DMS153 (cell line): ENCODE measurements around the gene HNRNPH3.
"Not testable (repeated sequence)": the region's sequence is repeated elsewhere in the genome, so short reads cannot be mapped to it uniquely, and the experiment has no call there.

Experiments
- DNase-seq: peaks from one replicate; lab custom pipeline; 2025; lab: John Stamatoyannopoulos, UW

The HNRNPH3 gene, protein sequence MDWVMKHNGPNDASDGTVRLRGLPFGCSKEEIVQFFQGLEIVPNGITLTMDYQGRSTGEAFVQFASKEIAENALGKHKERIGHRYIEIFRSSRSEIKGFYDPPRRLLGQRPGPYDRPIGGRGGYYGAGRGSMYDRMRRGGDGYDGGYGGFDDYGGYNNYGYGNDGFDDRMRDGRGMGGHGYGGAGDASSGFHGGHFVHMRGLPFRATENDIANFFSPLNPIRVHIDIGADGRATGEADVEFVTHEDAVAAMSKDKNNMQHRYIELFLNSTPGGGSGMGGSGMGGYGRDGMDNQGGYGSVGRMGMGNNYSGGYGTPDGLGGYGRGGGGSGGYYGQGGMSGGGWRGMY

DNA sequence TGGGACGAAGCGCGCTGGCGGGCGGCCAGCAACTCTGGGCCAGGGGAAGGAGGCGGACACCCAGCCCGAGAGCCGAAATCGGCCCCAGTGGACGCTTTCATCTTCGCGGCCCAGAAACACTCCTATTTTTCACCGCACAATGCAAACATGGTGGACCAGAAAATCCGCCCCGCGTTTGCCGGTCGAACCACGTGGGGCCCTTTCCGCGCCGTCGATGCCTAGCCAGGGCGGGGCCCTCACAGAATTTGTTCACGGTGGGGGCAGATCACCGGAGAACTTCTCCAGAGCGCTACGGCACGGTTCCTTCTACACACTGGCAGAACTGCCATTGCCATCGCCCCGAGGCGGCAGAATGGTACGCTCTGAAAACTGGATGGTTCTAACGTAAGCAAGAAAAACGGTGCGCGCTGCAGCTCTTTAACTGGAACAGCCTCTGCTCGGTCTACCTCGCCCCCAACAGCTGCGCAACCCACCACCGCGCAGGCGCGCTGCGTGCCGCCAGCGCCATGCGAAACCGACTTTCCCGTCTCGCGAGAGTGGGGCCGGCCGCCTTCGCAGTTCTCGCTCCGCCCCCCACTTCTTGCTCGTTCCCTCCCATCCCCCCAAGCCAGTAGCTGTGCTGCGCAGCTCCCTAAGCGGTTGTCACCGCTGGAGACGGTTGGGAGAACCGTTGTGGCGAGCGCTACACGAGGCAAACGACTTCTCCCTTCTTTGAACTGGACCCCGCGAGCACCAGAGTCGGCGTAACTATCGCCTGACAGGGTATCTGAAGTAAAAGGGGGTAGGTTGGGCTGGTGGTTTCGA, at the start of gene HNRNPH3:
HNRNPH3 (plus strand) TSS at position 610 of the 804 bp plus-strand sequence. CDS start 5,158 bp downstream, outside the sequence.
- peak; percentile 97 for DNase-seq

DNA sequence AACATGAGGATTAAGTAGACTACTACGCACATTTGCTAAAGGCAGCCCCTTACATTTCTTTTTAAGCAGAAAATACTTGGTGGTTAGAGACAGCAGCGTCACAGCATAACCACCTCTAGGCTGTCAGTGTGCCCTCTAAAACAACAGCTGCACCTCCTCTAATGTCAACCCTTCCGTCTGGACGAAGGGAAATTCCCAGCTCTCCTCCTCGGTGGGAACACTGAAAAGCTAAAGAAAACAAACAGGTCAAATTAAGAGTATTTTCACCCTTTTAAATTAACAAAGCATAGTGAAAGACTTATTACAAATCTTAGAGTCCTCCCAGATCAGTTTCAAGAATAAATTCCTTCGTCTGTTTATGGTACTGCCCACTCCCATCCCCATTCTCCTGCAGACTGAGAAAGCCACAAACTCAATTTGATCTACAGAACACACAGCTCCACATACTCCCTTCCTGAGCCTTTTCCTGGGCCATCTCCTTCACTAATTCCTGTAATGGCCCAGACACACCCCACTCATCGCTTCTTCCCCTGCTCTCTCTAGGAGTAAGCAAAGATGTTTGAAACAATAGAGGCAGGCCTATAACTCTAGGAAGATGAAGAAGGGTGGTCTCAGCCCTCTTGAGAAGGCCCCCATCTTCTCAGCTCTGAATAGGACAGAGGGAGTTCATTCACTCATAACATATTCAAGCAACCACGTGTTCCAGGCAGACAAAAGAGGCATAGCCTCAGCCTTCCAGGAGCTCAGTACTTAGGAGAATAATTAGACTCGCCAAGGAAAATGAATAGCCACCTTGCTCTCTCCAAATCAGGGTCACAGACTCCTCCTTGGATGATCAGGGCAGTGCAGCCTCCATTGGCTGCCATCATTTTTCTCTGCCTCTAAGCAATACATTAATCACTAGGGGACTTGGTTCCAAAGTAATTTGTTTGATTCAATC, 47.5 kb upstream of the HNRNPH3 start:
- no peak for DNase-seq

DNA sequence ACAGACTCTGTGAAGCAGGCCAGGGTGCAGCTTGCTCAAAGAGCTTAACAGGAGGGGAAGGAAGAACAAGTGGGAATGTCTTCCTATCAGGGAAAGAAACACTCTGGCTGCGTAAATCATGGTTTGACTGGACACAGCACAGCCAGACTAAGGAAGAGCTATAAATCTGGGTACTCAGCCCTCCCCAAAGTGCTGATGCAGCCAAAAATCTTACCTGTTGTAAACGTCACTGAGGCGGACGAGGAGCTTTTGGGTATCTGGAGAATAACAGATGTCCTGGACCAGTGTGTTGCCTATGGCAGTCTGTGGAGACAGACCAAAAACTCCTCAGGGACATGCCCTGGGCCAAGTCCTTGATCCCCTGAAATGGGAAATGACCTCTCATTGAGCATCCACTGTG, 43.1 kb upstream of the HNRNPH3 start:
- no peak for DNase-seq

DNA sequence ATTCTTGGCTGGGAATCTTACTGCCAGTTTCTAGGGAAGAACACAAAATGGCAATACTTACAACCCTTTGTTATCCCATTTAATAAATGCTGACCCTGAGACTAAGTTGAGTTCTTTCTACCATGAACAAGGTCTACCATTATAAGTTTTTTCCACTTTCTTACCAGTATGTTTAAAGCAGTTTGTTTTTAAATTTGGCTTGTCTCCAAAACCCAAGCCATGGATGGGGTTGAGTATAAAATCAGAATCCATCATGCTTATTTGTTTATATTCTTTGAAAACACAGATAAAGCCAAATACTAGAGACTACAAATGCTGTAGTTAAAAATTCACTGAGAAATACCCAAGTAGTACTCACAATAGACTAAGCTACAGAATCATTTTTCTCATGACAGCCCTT, 41.1 kb upstream of the HNRNPH3 start:
- no peak for DNase-seq

DNA sequence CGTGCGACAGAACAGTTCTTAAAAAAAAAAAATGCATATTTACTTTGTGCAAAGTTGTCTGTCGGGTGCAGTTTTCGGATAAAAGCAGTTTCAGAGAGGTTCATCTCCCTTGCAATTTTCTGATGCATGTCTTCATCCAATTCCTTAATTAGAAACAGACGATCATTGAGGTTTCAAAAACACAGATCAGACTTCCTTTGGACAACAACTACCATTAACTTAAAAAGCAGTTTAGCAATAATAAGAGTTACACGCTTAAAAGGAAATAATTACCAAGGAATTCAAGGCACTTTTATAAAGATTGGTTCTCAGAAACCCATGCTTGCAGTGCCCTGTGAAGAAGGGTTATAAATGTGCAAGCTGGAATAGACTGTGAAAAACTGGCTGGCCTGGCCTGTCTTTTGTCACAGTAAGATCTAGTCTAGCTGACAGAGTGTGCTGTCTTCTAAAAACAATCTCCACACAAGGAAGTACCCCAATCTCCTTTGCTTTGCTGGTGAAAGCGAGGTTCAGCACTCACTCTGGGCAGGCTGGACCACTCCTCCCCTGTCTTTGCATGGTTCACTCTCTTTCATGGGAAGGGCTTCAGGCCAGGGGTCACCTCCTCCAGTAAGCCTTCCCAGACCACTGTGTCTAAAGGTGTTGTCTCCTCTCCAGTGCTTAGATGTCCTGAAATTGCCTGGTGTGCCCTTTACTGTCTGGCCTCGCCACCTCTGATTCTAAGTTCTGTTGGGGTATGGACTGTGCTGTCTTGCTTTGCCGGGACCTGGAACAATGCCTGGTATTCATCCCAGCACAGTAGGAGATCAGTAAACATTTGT, 34.8 kb upstream of the HNRNPH3 start:
- no peak for DNase-seq

DNA sequence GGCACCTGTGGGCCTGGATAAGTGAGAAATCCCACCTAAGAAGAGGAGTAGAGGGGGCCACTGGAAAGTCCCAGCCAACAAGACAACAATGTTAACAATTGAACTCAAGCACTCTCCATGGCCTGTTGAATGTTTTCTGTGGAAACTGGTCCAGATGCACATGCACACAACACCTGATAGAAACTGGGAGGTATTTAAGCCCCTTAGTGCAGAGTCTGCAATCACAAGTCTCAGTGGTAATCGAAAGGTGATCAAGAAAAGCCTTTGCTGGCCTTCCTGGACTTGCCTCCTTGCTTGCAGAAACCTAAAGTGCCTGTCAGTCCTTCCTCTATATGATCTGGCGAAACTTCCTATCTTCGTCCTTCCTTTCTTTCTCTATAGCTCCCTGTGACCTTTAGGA, 30.6 kb upstream of the HNRNPH3 start:
- DNase-seq, result no peak

DNA sequence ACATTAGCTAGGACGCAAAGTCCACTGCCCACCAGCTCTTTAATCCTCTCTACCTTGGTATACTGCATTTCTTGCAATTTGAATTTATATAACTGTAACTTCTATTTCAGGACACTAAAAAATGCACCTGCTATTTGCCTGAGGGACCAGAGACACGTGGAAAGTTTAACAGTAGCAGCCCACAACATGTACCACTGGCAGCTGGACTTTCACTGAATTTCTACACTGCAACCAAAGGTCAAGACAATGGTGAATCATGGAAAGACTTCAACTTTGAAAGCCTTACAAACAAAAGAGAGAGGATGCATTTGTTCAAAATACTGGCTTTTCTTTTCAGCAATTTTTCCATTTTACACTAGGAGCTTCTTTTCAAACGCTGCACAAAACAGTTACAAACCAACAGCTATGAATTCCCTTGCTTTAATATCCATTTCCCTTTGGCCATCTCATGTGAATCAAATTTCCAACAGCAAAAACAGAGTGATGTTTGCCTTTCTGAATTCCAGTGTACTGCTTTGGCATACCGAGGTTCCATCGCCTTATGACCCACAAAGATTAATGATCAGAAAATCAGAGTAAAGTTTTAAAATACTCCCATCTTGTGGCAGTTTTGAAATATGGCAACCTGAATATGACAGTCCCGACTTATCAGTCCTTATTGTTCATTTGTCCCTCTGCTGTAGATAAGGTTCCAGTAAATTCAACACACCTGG, 29.9 kb upstream of the HNRNPH3 start:
- peak; percentile 19 for DNase-seq

DNA sequence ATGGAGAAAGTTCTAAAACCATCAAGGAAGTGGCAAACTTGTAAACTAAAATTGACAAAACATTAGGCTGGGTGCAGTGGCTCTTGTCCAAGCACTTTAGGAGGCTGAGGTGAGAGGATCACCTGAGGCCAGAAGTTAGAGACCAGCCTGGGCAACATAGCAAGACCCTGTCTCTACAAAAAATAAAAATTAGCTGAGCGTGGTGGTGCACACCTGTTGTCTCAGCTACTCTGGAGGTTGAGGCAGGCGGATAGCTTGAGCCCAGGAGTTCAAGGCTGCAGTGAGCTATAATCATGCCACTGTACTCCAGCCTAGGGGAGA, 29.4 kb upstream of the HNRNPH3 start:
- DNase-seq, result no peak

DNA sequence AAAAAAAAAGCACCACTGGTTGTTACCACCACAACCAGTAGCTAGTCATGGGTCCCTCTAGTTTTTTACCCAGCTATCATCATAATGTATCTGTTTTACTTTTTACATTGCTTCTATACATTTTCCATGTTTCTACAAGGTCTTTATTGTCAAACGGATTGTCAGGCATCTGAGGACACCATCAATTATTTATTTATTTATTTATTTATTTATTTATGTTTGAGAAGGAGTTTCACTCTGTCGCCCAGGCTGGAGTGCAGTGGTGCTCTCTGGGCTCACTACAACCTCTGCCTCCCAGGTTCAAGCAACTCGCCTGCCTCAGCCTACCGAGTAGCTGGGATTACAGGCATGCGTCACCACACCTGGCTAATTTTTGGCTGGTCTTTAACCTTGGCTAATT, 29.0 kb upstream of the HNRNPH3 start:
- no peak for DNase-seq

DNA sequence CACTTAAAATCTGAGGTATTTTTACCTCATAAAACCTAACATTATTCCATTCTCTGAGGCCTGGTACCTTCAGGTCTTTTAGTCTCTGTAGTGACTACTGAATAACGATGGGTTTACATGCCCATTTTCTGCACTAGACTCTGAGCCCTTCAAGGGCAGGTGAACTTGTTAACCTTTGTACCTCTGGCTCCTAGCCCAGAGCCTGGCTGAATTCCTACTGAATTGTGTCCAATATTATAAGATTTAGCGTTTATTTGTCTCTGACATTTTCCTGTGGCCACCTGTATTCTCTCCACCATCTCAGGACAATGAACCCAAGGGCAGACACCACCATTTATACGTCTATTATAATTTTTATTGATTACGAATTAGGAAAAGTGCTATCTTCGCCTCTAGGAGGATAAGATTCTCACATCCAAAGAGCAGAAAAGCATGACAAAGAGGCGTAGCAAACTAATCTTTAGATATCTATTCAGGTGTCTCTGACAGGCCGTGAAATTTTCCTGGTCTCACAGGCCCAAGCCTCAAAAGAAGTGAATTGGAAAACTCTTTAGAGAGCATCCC, 27.9 kb upstream of the HNRNPH3 start:
- DNase-seq, result no peak

DNA sequence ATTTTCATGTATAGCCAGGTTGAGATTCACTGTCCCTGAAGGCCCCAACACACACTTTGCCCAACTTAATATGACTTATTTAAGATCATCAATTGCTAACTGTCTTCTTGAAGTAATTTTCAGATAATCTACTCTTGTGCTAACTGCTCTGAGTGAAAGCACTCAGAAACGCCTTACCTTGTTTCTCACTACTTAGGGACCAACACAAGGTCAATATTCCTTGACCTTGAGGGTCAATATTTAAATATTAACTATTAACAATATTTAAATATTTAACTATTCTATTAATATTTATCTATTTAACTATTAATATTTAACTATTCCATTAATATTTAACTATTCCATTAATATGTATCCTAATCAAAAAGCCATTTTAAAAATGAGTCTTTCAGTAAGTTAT, 26.0 kb upstream of the HNRNPH3 start:
- no peak for DNase-seq

DNA sequence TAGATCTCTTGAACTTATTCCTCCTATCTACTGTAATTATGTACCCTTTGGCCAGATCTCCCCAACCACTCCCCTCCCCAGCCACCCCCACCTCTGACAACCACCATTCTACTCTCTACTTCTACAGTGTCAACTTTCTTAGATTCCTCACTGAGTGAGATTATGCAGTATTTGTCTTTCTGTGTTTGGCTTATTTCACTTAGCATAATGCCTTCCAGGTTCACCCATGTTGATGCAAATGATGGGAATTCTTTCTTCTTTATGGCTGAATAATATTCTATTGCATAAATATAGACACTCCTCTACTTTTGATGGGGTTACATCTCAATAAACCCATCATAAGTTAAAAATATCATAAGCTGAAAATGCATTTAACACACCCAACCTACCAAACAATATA, 21.3 kb upstream of the HNRNPH3 start:
- no peak for DNase-seq

DNA sequence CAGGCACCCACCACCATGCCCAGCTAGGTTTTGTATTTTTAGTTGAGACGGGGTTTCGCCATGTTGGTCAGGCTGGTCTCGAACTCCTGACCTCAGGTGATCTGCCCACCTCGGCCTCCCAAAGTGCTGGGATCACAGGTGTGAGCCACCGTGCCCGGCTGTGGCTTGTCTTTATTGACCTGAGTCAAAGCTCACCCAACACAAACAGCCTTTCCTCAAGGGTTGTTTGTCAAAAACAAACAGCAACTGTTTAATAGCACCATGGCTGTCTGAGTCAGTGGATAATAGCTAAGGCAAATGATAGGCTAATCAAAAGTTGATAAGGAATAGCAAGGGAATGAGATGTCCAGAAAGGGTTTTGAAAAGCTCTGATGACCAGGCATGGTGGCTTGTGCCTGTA, 16.9 kb upstream of the HNRNPH3 start:
- not testable (repeated sequence) for DNase-seq

DNA sequence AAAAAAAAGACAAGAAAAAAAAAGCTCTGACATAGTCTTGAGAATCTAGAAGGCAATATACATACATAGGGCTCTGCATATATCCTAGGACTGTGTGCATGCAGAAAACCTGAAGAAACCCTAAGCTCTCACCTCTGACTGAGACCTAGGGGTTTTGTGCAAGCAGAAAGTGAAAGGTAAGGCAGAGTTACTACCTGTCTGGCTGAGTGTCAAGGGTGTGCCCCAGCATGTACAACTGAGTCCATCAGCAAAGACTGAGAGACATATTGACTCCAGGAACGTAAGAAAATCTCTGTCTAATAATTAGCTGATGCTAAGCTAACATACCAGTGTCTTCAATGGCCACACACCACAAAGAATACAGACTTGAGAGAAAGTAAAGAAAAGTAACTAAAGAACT, 16.3 kb upstream of the HNRNPH3 start:
- DNase-seq, result no peak

DNA sequence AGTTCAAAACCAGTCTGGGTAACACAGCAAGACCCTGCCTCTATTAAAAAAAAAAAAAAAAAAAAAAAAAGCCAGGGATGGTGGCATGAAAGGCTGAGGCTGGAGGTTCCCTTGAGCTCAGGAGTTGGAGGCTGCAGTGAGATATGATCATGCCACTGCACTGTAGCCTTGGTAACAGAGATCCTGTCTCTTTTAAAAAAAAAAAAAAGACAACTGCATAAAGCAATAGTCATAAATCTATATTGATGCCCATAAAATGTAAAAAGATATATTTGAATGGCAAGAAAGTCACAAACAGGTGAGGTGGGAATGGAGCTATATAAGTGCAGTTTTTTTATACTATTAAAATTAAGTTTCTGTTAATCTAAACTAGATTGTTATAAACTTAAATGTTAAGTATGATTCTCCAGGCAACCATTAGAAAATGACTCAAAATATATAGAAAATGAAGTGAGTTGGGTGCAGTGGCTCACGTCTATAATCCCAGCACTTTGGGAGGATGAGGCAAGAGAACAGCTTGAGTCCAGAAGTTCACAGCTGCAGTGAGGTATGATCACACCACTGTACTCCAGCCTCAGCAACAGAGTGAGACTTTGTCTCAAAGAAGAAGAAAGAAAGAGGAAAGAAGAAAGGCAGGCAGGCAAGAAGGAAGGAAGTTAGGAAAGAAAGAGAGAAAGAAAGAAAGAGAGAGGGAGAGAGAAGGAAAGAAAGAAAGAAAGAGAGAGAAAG, 13.4 kb upstream of the HNRNPH3 start:
- DNase-seq, result no peak

DNA sequence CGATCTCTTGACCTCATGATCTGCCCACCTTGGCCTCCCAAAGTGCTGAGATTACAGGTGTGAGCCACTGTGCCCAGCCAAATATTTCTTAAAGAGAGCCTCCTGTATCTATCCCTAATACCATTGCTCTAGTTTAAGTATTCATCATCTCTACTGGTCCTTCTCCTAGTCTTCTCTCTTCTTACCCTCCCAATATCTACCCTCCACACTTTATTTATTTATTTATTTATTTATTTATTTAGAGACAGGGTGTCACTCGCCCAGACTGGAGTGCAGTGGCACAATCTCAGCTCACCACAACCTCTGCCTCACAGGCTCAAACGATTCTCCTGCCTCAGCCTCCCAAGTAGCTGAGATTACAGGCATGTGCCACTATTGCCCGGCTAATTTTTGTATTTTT, 7.5 kb upstream of the HNRNPH3 start:
- DNase-seq, result not testable (repeated sequence)

DNA sequence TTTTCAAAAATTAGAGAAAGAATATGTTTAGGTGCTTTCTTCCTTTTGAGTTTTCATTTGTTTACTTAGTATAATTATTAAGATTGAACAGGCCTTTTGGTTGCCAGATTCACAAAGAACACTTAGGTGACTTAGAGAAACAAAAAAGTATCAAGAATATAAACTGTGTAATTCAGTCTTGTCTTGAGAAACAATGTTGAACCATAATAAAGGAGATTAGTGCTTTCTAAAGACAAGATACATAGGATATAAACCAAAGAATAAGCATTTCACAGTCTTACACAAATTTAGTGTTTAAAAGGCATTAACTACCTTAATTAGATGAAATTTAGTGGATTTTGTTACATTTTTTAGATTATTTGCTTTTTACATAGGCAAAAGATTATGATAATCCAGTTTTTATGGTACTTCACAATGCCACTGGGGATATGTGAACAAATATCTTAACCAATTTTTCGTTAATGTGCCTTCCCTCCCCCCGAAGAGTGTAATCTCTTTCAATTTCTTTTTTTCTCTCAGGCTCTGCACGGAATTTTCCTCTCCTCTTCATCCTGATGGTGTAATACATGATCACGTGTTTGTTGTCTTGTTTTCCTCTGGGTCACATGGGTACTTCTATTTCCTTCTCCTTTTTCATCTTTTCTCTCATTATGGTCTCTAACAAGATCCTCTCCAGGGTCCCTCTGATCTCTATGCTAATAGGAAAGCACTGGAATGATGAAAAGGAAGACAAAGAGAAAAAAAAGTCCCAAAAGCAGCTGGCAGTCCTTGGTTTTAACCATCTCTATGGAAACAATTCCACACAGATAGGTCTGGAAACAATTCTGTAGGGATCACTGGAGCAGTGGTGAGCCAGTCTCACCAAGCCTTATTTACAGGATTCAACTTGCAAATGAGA, 3.7 kb upstream of the HNRNPH3 start:
- DNase-seq, result peak; percentile 51

DNA sequence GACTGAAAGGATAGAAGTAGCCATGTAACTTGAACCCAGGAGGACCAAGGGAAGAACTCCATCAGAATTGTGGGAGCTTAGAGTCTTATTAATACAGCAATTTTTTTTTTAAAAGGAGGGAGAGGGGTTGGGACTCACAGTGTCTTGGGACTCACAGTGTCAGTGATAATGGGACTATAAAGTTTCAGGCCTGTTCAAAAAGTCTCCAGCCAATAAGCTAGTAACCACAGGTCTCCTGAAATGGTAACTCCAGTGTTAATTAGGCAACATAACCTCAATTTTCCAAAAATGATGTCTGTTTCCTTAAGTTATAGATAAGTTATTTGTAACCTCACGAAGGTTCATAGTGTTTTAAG, 2.4 kb upstream of the HNRNPH3 start:
- DNase-seq, result no peak
